HG02623 (cell line): ENCODE data around the gene DOC2A.
"Not testable (repeated sequence)": the region's sequence is repeated elsewhere in the genome, so short reads cannot be mapped to it uniquely, and the experiment has no call there.

Experiments
- ATAC-seq: cut with Tn5 transposase; IDR thresholded peaks from one replicate; pipeline ENCODE4 v1.9.1; 2021; ENCODE audit warnings: moderate library complexity; ENCODE audit not compliant: unreplicated experiment

Gene DOC2A

GRCh38 chr16:30010844-30011713 lies at the start of gene DOC2A:
TSS of gene DOC2A (minus strand) at chr16:30011027. CDS start at chr16:30010222, 805 bp downstream.
- no peak for ATAC-seq

- ATAC-seq, result no peak
Measured at GRCh38 chr16:30060346-30060745, 49.5 kb upstream of the DOC2A start.

DNA sequence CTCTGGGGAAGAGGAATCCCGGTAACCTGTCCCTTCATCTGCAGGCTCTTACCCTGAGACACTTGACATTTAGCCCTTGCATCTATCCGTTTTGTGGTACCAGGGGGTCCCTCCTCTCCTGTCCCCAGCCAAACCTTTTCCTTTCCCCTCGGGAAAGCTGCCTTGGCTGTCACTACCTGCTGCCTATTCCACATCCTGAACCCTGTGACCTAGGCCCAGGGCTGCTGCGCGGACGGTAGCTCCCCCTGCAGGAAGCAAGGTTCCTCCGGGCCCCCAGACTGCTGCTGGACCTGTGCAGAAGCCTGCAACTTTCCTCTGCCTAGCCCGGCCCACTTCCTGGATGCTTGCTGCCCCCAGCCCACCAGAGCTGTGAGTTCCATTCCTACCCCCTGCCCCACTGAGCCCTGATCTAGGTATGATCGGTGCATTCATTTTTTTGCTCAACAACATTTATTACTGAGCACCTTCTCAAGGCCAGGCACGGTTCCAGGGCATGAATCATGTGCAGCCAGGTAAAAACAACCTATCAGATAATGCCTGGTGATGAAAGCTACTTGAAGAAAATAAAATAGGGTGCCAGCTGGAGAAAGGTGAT lies 44.2 kb upstream of the DOC2A start:
- no peak for ATAC-seq

DNA sequence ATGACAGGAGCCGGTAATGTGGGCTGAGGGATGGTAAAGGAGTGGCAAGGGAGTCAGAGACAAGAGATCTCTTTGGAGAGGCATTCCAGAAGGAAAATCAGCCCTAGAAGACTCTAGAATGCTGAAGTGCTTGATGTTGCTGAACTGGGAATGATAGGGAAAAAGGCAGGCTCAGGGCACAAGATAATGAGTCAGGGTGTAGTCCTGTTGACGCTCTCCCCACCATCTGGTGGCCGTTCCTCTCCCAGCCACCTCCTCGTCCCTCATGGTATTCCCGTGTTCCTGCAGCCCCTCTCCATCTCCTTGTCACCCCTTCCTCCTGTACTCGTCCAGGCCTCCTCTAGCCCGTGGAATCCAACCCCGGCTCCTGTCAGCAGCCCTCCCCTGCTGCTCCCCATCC lies 43.6 kb upstream of the DOC2A start:
- no peak for ATAC-seq

GRCh38 chr16:30053376-30054015 lies 42.7 kb upstream of the DOC2A start:
- ATAC-seq, result no peak

DNA sequence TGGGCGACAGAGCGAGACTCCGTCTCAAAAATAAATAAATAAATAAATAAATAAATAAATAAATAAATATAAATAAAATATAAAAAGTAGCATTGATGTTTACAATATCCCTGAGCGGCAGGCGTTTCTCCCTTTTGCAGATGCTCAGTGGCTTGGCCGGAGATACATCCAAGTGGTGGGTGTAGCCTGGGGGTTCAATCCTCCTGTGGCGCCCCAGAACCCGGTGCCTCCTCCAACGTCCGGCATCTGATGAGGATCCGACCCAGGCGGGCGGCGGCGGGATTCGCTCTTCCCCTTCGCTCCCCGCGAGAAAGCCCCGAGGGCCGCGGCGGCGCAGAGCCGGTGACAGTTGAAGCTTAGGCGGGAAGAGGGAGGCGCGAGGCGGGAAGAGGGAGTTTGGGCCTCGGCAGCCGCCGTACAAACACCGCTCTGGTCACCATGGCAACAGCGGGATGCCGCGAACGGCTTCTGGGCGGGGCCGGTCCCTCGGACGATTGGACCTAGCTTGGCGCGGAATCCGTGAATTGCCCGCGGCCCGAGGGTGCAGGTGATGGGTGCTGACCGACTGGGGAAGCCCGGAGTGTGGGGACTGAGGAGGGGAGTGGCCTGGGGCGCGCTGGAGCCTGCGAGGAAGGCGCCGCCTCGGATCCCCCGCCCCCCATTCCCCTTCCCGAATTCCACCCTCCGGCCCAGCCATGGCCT lies 42.0 kb upstream of the DOC2A start:
- ATAC-seq, result no peak

GRCh38 chr16:30051518-30051917 lies 40.7 kb upstream of the DOC2A start:
- no peak for ATAC-seq

- ATAC-seq, result no peak
Measured at GRCh38 chr16:30049871-30050270, 39.0 kb upstream of the DOC2A start.

GRCh38 chr16:30046588-30046987 lies 35.8 kb upstream of the DOC2A start:
- no peak for ATAC-seq

DNA sequence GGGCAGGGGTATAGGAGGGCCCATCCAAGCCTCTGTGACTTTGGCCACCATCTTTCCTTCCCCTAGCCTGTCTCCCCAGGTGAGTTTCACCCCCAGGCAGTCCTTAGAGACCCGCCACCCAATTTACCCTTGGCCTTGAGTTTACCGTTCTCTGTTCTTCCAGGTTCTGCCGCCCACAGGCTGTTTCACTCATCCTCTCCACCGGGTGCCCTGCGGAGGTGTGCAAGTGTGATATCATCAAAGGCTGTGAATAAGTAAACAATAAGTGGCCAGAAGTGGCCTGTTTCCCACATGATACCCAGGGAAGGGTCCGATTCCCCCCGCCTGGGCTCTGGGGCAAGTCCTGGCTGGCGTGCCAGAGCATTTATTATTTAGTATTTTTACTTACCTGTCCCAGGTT lies 35.4 kb upstream of the DOC2A start:
- no peak for ATAC-seq

- ATAC-seq, result no peak
Measured at GRCh38 chr16:30041841-30042240, 31.0 kb upstream of the DOC2A start.

GRCh38 chr16:30040690-30041089 lies 29.9 kb upstream of the DOC2A start:
- ATAC-seq, result not testable (repeated sequence)

DNA sequence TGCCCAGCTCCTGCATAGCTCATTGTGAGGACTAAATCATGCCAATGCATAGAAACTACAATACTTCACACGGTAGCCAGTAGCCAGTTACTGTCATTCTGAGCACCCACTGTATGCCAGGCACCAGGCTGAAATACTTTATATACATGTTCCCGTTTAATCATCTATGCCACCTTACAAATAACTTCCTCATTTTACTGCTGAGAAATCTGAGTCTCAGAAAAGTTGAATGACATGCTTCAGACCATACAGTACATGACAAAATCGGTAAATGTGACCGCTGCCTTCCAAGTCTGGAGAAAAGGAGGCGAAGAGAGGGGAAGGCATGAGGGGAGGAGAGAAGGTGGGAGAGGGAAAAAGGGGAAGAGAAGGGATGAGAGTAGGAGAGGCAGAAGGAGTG lies 29.4 kb upstream of the DOC2A start:
- ATAC-seq, result no peak

DNA sequence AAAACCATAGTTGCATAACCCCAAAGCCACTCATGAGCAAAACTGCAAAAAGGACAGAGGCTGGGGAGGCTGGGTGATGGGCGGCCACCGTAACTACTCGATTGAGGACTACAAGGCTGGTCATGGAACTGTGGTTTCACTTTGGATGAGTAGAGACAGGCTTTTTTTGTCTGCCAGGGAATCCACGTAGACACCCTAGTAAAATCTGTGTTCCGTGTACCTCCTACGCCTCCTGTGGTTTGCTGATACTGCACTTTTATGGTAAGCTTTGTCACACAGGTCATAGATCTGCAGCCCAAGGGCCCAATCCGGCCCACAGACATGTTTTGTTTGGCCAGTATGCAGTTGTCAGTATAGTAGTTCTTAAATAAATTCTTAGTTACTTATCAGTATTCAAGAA lies 22.4 kb upstream of the DOC2A start:
- ATAC-seq, result no peak

DNA sequence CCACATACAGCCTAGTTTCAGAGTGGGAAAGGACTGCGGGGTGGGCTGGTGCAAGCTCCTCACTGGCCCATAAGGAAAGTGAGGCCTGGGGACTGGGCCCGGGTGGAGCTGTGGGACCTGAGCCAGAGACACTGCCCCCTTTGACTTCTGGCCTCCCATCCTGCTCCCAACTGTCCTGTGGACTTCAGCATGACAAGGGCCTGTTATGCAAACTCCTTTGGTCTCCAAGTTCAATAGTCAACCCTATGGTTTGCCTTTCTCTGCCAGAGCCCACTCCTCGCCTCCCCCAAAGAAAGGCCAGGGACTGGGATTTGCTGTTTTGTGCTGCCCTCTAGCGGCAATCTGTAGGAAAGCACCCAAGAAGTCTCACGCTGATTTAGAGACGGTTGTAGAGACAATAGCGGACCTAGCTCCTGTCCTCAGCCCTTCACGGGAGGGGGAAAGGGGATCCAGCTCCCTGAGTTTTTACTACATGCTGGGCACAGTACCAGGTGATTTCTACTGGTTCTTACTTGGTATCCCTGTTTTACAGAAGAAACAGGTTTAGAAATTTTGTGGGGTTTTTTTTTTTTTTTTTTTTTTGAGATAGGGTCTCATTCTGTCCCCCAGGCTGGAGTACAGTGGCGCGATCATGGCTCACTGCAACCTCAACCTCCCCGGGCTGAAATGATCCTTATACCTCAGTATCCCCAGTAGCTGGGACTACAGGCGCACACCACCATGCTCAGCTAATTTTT lies 21.4 kb upstream of the DOC2A start:
- ATAC-seq, result no peak

- no peak for ATAC-seq
Measured at GRCh38 chr16:30031477-30031918, 20.7 kb upstream of the DOC2A start.

DNA sequence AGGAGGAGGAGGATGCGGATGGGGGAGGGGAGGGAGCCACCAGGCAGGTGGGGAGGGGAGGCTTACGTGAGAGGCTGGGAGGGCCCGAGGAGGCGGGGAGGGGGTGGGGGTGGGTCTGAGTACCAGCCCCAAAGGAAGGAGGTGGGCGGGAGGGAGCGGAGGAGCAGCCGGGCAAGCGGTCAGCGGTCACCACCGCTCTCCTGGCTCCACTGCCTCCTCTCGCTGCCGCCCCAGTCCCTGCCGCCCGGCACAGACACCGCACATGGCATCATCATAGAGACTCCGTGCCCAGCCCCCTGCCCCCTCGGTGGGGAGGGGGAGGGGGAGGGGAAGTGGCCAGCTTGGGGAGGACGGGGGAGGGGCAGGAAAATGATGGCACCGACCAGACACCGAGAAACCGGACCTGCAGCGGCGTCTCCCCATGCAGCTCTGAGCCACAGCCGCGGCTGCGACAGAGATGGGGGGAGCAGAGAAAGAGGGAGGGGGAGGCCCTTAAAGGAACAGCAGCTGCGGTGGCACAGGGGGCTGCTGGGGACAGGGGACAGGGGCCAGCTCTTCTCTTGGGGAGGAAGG lies 20.1 kb upstream of the DOC2A start, which contains the start of gene TLCD3B:
TSS of gene TLCD3B (minus strand) at position 431 of the 573 bp plus-strand sequence. CDS start 744 bp downstream, outside the sequence.
- no peak for ATAC-seq

GRCh38 chr16:30030011-30030685 lies 19.3 kb upstream of the DOC2A start:
- ATAC-seq, result no peak

- no peak for ATAC-seq
Measured at GRCh38 chr16:30028438-30029076, 17.7 kb upstream of the DOC2A start.
